Omental fat pad (tissue), 4 donors: ENCODE data around the gene TENT4A. TPM values are rescaled to one million over a fixed set of nuclear protein-coding genes. Genes with fewer than 3 reads are reported as not detected.

Experiments used
- ATAC-seq: fragments of 150-250 bp; one replicate; pipeline ENCODE4 v1.9.1; 2016; ENCODE audit warnings: mild to moderate bottlenecking, moderate library complexity; ENCODE audit not compliant: low FRiP score
- DNase-seq: peaks from one replicate; pipeline ENCODE4 v3.0.0-alpha.2; 2019; ENCODE audit warnings: low spot score
- total RNA-seq, 4 donors: library from RNA; depleted of rRNA; stranded (reverse); fragments of >200 nt; gene quantifications; one replicate each; pipeline ENCODE4 v1.1.0, GENCODE V29; 2016
- TF ChIP-seq, protein P1 (sequence below), 3 donors: fragments of 450-650 bp; IDR thresholded peaks; one replicate each; pipeline ENCODE4 v1.5.1; 2016 to 2017; ENCODE audit warnings: antibody characterized with exemption in 3 of 3, mild to moderate bottlenecking in 3 of 3, moderate library complexity in 2 of 3

TENT4A gene
- total RNA-seq, 4 donors from 2014 or later = 25.1 to 40.1 (median 31.1) TPM

DNA sequence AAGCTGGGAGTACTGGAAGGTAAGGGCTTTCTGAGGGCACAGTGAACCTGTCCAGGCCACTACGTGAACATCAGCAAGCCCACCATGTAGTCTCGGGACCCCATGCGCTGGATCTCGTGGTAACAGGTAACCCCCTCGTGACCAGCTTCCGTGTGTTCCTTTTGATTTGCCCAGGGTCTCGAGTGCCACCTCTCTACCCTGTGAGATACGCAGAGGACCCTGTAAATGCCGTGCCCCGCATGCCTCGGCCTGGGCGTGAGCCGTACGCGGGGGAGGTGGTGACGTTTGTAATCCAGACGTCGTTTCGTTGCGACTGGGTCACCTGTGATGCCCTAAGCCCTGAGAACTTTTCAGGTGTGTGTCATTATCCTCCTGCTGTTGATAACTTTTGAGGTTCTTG lies 45.5 kb downstream of the TENT4A start:
- TF ChIP-seq, protein P1, sequence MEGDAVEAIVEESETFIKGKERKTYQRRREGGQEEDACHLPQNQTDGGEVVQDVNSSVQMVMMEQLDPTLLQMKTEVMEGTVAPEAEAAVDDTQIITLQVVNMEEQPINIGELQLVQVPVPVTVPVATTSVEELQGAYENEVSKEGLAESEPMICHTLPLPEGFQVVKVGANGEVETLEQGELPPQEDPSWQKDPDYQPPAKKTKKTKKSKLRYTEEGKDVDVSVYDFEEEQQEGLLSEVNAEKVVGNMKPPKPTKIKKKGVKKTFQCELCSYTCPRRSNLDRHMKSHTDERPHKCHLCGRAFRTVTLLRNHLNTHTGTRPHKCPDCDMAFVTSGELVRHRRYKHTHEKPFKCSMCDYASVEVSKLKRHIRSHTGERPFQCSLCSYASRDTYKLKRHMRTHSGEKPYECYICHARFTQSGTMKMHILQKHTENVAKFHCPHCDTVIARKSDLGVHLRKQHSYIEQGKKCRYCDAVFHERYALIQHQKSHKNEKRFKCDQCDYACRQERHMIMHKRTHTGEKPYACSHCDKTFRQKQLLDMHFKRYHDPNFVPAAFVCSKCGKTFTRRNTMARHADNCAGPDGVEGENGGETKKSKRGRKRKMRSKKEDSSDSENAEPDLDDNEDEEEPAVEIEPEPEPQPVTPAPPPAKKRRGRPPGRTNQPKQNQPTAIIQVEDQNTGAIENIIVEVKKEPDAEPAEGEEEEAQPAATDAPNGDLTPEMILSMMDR (IDR thresholded peaks at IDR 0.05) = no peak
- ATAC-seq (no peak), DNase-seq (no peak)

GRCh38 chr5:6759401-6759800 lies 46.2 kb downstream of the TENT4A start:
- ATAC-seq = no peak
- TF ChIP-seq, protein P1 (IDR thresholded peaks at IDR 0.05) = no peak
- no peak for DNase-seq

GRCh38 chr5:6759983-6760382 lies 46.8 kb downstream of the TENT4A start:
- TF ChIP-seq, protein P1 (IDR thresholded peaks at IDR 0.05) = no peak
- DNase-seq (no peak), ATAC-seq (no peak)

DNA sequence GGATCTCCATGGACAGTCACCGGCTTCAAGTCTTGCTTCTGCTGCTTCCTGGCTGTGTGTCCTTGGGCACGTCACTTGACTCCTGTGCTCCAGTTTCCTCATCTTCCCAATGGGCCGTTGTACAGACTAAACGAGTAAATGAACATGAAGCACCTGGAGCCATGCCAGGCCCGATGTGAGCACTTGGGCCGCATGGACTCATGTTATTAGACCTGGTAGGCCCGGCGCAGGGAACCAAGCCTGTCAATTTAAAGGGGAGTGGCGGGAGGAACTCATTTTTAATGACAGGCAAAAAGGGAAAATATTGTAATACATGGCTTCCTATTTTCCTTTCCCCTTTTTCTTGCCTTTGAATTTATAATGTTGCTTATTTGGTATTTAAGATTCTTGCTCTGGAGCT lies 47.5 kb downstream of the TENT4A start:
- no peak for ATAC-seq
- no peak for DNase-seq
- TF ChIP-seq, protein P1 (IDR thresholded peaks at IDR 0.05) = no peak

- ATAC-seq = no peak
- DNase-seq = no peak
- TF ChIP-seq, protein P1 (IDR thresholded peaks at IDR 0.05) = no peak
These were observed 48.1 kb downstream of the TENT4A start for GRCh38 chr5:6761333-6761732.

DNA sequence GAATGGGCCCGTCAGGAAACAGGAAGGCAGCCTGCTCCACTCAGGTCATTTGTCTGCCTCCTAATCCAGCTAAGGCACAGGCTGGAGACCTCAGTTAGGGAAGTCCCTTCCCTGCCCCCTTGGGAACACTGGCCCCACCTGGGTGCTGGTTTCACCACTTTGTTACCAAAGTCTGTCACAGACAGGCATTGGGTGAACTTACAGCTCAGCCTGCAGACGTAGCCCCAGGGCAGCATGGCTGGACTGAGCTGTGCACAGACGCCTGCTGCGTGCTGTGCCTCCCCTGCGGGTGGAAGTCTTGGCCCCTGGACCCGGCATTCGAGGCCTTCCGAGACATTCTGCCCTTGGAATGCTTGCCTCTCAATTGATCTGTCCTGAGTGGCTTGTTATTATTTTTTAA lies 48.9 kb downstream of the TENT4A start:
- DNase-seq (no peak), ATAC-seq (no peak)
- TF ChIP-seq, protein P1 (IDR thresholded peaks at IDR 0.05) = no peak

DNA sequence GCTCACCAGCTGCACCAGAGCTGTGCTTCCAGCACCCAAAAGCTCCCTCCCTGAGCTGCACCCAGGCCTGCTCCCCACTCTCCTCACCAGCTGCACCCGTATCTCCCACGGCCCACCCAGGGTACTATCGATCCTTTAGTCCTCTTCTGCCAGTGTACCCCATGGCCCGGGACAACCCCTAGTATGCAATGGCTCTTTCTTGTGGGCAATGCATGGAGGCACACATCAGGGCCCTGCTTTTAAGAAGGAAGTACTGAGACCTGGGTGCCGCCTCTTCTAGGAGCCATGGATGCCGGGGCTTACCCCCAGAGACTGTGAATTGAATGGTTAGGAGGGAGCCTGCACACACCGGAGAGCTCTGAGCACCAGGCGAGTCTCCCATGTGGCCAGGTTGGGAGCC lies 49.5 kb downstream of the TENT4A start:
- TF ChIP-seq, protein P1 (IDR thresholded peaks at IDR 0.05) = no peak
- ATAC-seq = no peak
- no peak for DNase-seq
